Right ventricle myocardium inferior (tissue), 1 donor: ENCODE results near the gene RAB31. TPM values are rescaled to one million over a fixed set of nuclear protein-coding genes. Genes with fewer than 3 reads are reported as not detected.
A peak's percentile ranks its signal among the peaks of the same experiment; 100 is the strongest.
"Not testable (repeated sequence)": the region's sequence is repeated elsewhere in the genome, so short reads cannot be mapped to it uniquely, and the experiment has no call there.

Source experiments
- ATAC-seq: fragments of 200-7000 bp; cut with Tn5 transposase; one replicate; pipeline ENCODE4 v1.9.1; 2020; ENCODE audit warnings: mild to moderate bottlenecking, moderate library complexity
- DNase-seq: peaks from one replicate; pipeline ENCODE4 v3.0.0; 2021; ENCODE audit errors: missing footprints
- intact Hi-C: fragments of 100-400 bp; cut with DNase I; formaldehyde crosslinking; loops from one replicate; pipeline ENCODE4 v1.11.0; 2022
- total RNA-seq: library from RNA; stranded (reverse); fragmentation: NEBNext Ultra II Directional; extraction: Animal tissue kit (Norgen Biotek cat#: 25700); gene quantifications from one replicate; pipeline ENCODE4 v1.2.1, GENCODE V29; 2021
- donor health status: DM: no; HTN: yes; CAD: no; lungs with severe emphysema.

The RAB31 gene
- total RNA-seq, 1 donor from 2014 or later: 11.7 TPM

GRCh38 chr18:9766076-9766481 lies 58.0 kb downstream of the RAB31 start:
- ATAC-seq (no peak), DNase-seq (no peak)
- intact Hi-C loops: loop anchor here (10.0 kb wide), 1 partner anchor 61 kb away; the partner anchor contains the start of gene RAB31

- ATAC-seq (no peak), DNase-seq (no peak)
- intact Hi-C loops: loop anchor here (10.0 kb wide), 1 partner anchor 62 kb away; the partner anchor contains the start of gene RAB31
Observed at GRCh38 chr18:9766740-9767139, 58.6 kb downstream of the RAB31 start.

GRCh38 chr18:9768071-9768691 lies 60.1 kb downstream of the RAB31 start:
- DNase-seq, ATAC-seq: not testable (repeated sequence)
- intact Hi-C loops: loop anchor here (10.0 kb wide), 1 partner anchor 63 kb away; the partner anchor contains the start of gene RAB31

- DNase-seq, ATAC-seq: not testable (repeated sequence)
- intact Hi-C loops: loop anchor here (5.0 to 10.0 kb wide), 3 partner anchors 88 to 193 kb away; partner anchors contain the start of gene PPP4R1
Observed at GRCh38 chr18:9770111-9770510, 62.0 kb downstream of the RAB31 start.

- intact Hi-C loops: loop anchor here (5.0 to 10.0 kb wide), 3 partner anchors 89 to 194 kb away; partner anchors contain the start of gene PPP4R1
- DNase-seq (peak; percentile 89), ATAC-seq (peak; percentile 93)
Observed at GRCh38 chr18:9771261-9771976, 63.3 kb downstream of the RAB31 start.

GRCh38 chr18:9771977-9772660 lies 64.0 kb downstream of the RAB31 start:
- DNase-seq: no peak
- ATAC-seq: no peak
- intact Hi-C loops: loop anchor here (5.0 to 10.0 kb wide), 3 partner anchors 90 to 195 kb away; partner anchors contain the start of gene PPP4R1

GRCh38 chr18:9772847-9773677 lies 65.0 kb downstream of the RAB31 start:
- intact Hi-C loops: loop anchor here (5.0 to 10.0 kb wide), 3 partner anchors 91 to 196 kb away; partner anchors contain the start of gene PPP4R1
- DNase-seq (no peak), ATAC-seq (no peak)

- intact Hi-C loops: loop anchor here (5.0 to 10.0 kb wide), 3 partner anchors 92 to 197 kb away; partner anchors contain the start of gene PPP4R1
- ATAC-seq: no peak
- DNase-seq: no peak
Observed at GRCh38 chr18:9774150-9774549, 66.0 kb downstream of the RAB31 start.

- ATAC-seq (peak; percentile 35), DNase-seq (no peak)
- intact Hi-C loops: loop anchor here (10.0 kb wide), 1 partner anchor 160 kb away; the partner anchor contains the start of gene PPP4R1
Observed at GRCh38 chr18:9775178-9775577, 67.1 kb downstream of the RAB31 start.

GRCh38 chr18:9779630-9780029 lies 71.5 kb downstream of the RAB31 start:
- DNase-seq (no peak), ATAC-seq (no peak)
- intact Hi-C loops: loop anchor here (10.0 kb wide), 1 partner anchor 165 kb away; the partner anchor contains the start of gene PPP4R1

- DNase-seq (no peak), ATAC-seq (peak; percentile 34)
- intact Hi-C loops: no loop called here
Observed at GRCh38 chr18:9782073-9782857, 74.2 kb downstream of the RAB31 start.

- intact Hi-C loops: no loop called here
- ATAC-seq: no peak
Observed at GRCh38 chr18:9786631-9787030, 78.5 kb downstream of the RAB31 start.

GRCh38 chr18:9787036-9787435 lies 78.9 kb downstream of the RAB31 start:
- intact Hi-C loops: no loop called here
- ATAC-seq (no peak), DNase-seq (no peak)

More at GRCh38 chr18:9786631-9787030, 78.5 kb downstream of the RAB31 start:
- DNase-seq: no peak

- ATAC-seq (no peak), DNase-seq (no peak)
- intact Hi-C loops: no loop called here
Observed at GRCh38 chr18:9787712-9788111, 79.6 kb downstream of the RAB31 start.

GRCh38 chr18:9788140-9788539 lies 80.0 kb downstream of the RAB31 start:
- no peak for ATAC-seq
- DNase-seq: no peak
- intact Hi-C loops: no loop called here

GRCh38 chr18:9788860-9789259 lies 80.8 kb downstream of the RAB31 start:
- no peak for ATAC-seq
- DNase-seq: no peak
- intact Hi-C loops: no loop called here

GRCh38 chr18:9790261-9790660 lies 82.2 kb downstream of the RAB31 start:
- ATAC-seq: no peak
- no peak for DNase-seq
- intact Hi-C loops: no loop called here
